ENCODE results near the gene C19orf85.

DNA sequence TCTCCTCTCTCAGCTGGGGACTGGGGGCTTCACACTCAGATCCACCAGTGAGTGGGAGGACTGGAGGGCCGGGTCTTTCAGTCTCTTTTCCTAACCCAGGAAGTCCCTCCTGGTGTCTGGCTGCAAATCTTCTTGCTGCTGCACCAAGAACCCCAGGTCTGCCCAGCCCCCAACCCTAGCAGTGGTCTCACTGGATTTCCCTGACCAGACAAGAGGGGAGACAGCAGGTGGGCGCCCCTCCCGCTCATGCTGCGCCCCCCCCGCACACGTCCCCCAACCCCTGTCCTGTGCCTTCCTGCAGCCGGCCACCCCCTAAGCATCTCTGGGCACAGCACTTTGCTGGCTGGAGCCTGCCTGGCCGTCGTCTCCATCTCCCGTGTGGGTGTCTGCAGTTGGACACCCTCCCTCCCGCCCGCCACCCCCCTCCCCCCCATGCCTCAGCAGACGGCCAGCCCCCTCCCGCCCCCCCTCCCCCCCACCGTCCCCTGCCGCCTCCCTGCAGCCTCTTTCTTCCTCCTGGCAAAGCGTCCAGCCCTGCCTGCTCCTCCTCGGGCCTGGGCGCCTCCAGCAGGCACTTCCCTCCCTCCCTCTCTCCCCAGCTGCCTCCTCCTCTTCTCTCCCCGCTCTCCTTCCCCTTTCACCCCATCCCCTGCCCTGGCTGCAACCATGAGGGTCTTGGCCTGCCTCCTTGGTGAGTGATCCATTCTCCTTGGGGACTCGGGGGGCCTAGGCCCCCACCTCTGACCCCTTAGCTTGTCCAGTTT is 23.6 kb upstream of the C19orf85 start, which contains the start of gene SSC5D:
- TF ChIP-seq EZH2 (IDR thresholded peaks at IDR 0.05; ENCODE audit: insufficient read depth, poor library complexity, severe bottlenecking) (no peak), EZH2phosphoT487 (IDR thresholded peaks at IDR 0.05; ENCODE audit: insufficient read depth, low read depth) (no peak)
